Measurements from ENCODE around the gene ADAMTS5.

ADAMTS5 gene

DNA sequence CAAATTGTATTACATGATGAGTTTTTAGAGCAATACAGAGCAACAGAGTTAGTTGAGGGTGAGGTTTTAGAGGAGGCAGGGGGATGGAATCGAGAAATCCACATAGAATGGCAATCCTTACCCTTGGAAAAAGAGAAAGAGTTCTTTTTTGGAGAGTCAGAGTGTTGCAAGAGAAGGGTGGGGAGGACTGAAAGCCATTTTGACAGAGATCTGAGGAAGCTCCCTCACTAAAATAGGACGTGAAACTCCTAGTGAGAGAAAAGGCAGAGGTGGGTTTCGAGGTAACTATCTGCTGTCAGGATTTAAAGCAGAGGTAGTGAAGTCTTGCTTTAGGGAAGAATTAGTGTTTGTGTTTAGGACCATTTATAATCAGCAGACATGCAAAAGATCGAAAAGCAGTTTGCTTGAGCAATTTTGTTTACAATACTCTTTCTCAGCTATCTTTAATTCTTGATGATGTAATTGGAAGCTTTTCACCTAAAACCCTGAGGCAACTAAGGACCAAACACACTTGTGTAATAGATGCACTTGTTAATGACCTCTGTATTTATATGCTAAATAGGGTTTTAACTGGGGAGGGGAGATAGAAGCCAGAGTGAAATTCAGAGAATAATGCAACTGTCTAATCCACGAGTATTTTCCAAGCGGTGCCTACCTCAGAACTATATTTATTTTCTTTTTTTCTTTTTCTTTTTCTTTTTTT, 20.0 kb downstream of the ADAMTS5 start:
- Histone ChIP-seq H3K27ac (ENCODE audit: low read depth, low read length, poor library complexity, severe bottlenecking) (no peak overlapping the region), H2AFZ (ENCODE audit: low read length) (no peak overlapping the region), H3K36me3 (ENCODE audit: insufficient read depth, low read length) (no peaks in the 10 kb centered on the region), H3K9me2 (ENCODE audit: low read depth, low read length) (no peaks in the 10 kb centered on the region), H3K4me1 (ENCODE audit: insufficient read depth, low read length, severe bottlenecking) (no peaks in the 10 kb centered on the region), H4K20me1 (ENCODE audit: insufficient read depth, low read length) (no peaks in the 10 kb centered on the region), H3F3A (ENCODE audit: insufficient read depth, low read length) (no peaks in the 10 kb centered on the region), H3K27me3 (ENCODE audit: insufficient read depth, low read length) (no peaks in the 10 kb centered on the region), H3K4me3 (ENCODE audit: low read depth, low read length, poor library complexity, severe bottlenecking) (no peak overlapping the region), H3K9ac (ENCODE audit: low read length) (no peak overlapping the region), H3K79me2 (ENCODE audit: insufficient read depth, low read length) (no peaks in the 10 kb centered on the region), H3K9me3 (ENCODE audit: low read length) (no peaks in the 10 kb centered on the region), H3K4me2 (ENCODE audit: low read length) (no peak overlapping the region)
- TF ChIP-seq CTCF (IDR thresholded peaks at IDR 0.05; ENCODE audit: low read length) (no peak), EZH2 (IDR thresholded peaks at IDR 0.05; ENCODE audit: borderline replicate concordance, low read length) (no peak)

DNA sequence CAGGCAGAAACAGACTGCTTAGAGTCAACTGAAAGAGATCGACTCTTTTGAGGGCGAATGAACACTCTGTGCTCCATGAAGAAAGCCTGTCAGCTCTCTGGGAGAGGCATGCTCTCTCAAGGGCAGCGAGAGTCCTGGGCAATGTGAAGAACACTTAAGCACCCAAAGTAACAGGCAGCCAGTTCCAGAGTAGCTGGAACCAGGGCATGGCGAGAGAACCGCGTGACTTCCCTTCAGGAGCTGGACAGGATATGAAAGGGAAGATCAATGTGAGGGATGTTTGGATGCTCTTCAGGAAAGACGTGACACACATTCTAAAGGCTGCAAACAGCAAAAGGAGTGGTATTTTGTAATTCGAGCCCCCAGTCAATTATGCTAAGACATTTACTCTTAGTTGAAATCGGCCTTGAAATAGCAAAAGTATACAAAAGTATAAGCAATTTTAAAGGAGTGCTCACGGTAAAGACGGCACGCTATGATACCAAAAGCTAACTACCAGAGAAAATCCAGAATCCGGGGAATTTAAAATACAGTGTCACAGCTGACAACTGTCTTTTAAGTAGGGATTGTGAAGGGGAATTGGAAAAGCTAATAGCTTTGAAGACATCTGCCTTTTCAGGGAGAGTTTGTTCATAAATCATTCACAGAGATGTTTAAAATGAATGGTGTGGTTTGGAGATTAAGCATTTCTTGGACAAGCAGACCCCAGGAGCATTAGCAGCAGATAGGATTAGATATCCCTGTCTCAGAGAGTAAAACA, 20.8 kb downstream of the ADAMTS5 start:
- no peaks in the 10 kb centered on the region for H3K27me3 ChIP-seq (ENCODE audit: insufficient read depth, low read length)
- H3K27ac ChIP-seq (ENCODE audit: low read depth, low read length, poor library complexity, severe bottlenecking), result no peak overlapping the region
- H3F3A ChIP-seq (ENCODE audit: insufficient read depth, low read length), result no peaks in the 10 kb centered on the region
- H3K9me2 ChIP-seq (ENCODE audit: low read depth, low read length), result no peaks in the 10 kb centered on the region
- no peaks in the 10 kb centered on the region for H3K4me1 ChIP-seq (ENCODE audit: insufficient read depth, low read length, severe bottlenecking)
- no peak overlapping the region for H3K4me3 ChIP-seq (ENCODE audit: low read depth, low read length, poor library complexity, severe bottlenecking)
- H3K36me3 ChIP-seq (ENCODE audit: insufficient read depth, low read length), result no peaks in the 10 kb centered on the region
- no peaks in the 10 kb centered on the region for H4K20me1 ChIP-seq (ENCODE audit: insufficient read depth, low read length)
- H3K9ac ChIP-seq (ENCODE audit: low read length), result no peak overlapping the region
- H3K9me3 ChIP-seq (ENCODE audit: low read length), result no peaks in the 10 kb centered on the region
- H3K79me2 ChIP-seq (ENCODE audit: insufficient read depth, low read length), result no peaks in the 10 kb centered on the region
- H2AFZ ChIP-seq (ENCODE audit: low read length), result no peak overlapping the region
- no peak overlapping the region for H3K4me2 ChIP-seq (ENCODE audit: low read length)
- TF ChIP-seq CTCF (IDR thresholded peaks at IDR 0.05; ENCODE audit: low read length), result no peak
- no peak for TF ChIP-seq EZH2 (IDR thresholded peaks at IDR 0.05; ENCODE audit: borderline replicate concordance, low read length)

DNA sequence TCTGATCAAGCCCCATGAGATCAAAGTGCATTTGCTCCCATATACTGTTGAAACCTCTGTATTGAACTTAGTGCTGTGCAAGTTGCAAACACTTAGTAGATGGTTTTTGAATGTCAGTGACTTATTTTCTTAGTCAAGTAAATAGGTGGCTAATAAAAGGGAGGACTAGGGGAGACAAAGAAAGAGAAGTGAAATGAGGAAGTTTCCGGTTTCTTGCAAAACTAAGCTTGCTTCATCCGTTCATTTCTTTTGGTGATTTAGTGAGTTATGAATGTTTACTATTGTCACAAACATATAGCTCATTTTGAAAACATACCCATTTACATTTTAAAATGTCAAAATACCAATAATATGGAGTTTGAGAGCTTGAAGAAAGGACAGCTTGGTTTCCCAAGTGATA, 23.0 kb downstream of the ADAMTS5 start:
- no peaks in the 10 kb centered on the region for H3K9me3 ChIP-seq (ENCODE audit: low read length)
- H3K27me3 ChIP-seq (ENCODE audit: insufficient read depth, low read length), result no peaks in the 10 kb centered on the region
- no peak overlapping the region for H2AFZ ChIP-seq (ENCODE audit: low read length)
- no peaks in the 10 kb centered on the region for H3K9me2 ChIP-seq (ENCODE audit: low read depth, low read length)
- no peak overlapping the region for H3K27ac ChIP-seq (ENCODE audit: low read depth, low read length, poor library complexity, severe bottlenecking)
- H3K4me3 ChIP-seq (ENCODE audit: low read depth, low read length, poor library complexity, severe bottlenecking), result no peak overlapping the region
- H3F3A ChIP-seq (ENCODE audit: insufficient read depth, low read length), result no peaks in the 10 kb centered on the region
- H3K9ac ChIP-seq (ENCODE audit: low read length), result no peak overlapping the region
- H3K36me3 ChIP-seq (ENCODE audit: insufficient read depth, low read length), result no peaks in the 10 kb centered on the region
- H3K4me1 ChIP-seq (ENCODE audit: insufficient read depth, low read length, severe bottlenecking), result no peaks in the 10 kb centered on the region
- no peaks in the 10 kb centered on the region for H4K20me1 ChIP-seq (ENCODE audit: insufficient read depth, low read length)
- H3K4me2 ChIP-seq (ENCODE audit: low read length), result no peak overlapping the region
- no peaks in the 10 kb centered on the region for H3K79me2 ChIP-seq (ENCODE audit: insufficient read depth, low read length)
- TF ChIP-seq EZH2 (IDR thresholded peaks at IDR 0.05; ENCODE audit: borderline replicate concordance, low read length), result no peak
- no peak for TF ChIP-seq CTCF (IDR thresholded peaks at IDR 0.05; ENCODE audit: low read length)

Data from OCI-LY1 (cell line).